ENCODE measurements around the gene ERC2. TPM values are rescaled to one million over a fixed set of nuclear protein-coding genes. Genes with fewer than 3 reads are reported as not detected.

ERC2 gene
- polyA plus RNA-seq, 3 donors = not detected

DNA sequence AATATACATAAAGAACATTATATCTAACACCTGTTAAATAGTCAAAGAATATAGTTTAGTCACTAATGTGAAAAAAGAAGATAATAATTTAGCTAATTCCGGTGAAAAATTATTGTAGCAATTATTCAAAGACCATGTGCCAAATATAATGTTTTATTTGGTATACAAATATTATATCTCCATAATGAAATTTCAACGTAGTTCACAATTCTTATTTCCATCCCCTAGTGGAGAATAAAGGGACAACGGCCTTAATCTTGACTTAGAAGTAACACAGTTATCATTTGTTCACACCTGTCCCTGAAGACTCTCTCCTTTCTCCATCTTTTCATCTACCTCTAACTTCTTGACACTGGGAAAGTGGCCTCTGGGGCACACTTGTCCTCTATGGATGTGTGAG is 213.4 kb downstream of the ERC2 start:
- peak overlapping the region in 1 of 7 donors; percentile 55 for H3K27ac Mint-ChIP-seq
- DNase-seq = no peak
- Histone ChIP-seq H3K27me3 (ENCODE audit: control insufficient read depth in 2 of 2, insufficient read depth in 2 of 2, low read length in 2 of 2) (no peaks in the 10 kb centered on the region), H4K20me1 (ENCODE audit: insufficient read depth, low read length) (no peaks in the 10 kb centered on the region), H3K27ac (ENCODE audit: low read depth in 1 of 2, low read length in 2 of 2) (no peak overlapping the region), H2AFZ (ENCODE audit: insufficient read depth, low read depth, low read length, poor library complexity, severe bottlenecking) (no peak overlapping the region), H3K4me3 (replicated peaks in 1 of 3; ENCODE audit: low read depth in 2 of 3, low read length in 3 of 3) (no peak overlapping the region), H3K36me3 (replicated peaks in 1 of 2; ENCODE audit: control insufficient read depth in 1 of 2, insufficient read depth in 2 of 2, low read length in 2 of 2) (no peaks in the 10 kb centered on the region), H3K79me2 (ENCODE audit: insufficient read depth, low read length) (no peaks in the 10 kb centered on the region), H3K9ac (ENCODE audit: insufficient read depth, low read length, poor library complexity, severe bottlenecking) (no peak overlapping the region), H3K4me2 (replicated peaks; ENCODE audit: extremely low read depth, low read length, poor library complexity, severe bottlenecking) (no peak overlapping the region), H3K4me1 (ENCODE audit: control insufficient read depth in 1 of 2, insufficient read depth in 2 of 2, low read length in 2 of 2) (no peaks in the 10 kb centered on the region), H3K9me3 (replicated peaks in 1 of 2; ENCODE audit: control insufficient read depth in 1 of 2, insufficient read depth in 1 of 2, low read length in 2 of 2) (no peaks in the 10 kb centered on the region)
- intact Hi-C loops (cut with micrococcal nuclease) = loop anchor here (5.0 to 10.0 kb wide), 2 partner anchors 768 to 1400 kb away; partner anchors contain the start of gene WNT5A (in 2 of the 2)
- no peak overlapping the region for H3K4me3 Mint-ChIP-seq
- H3K27me3 Mint-ChIP-seq (ENCODE audit: low read depth in 3 of 3) = peaks cover 3 to 6% (median 4%) of the 10 kb centered on the region in 3 donors
- WGBS (ENCODE audit: insufficient coverage) = no CpG with 5 or more reads among the region's 3 CpGs
- TF ChIP-seq, protein P1, sequence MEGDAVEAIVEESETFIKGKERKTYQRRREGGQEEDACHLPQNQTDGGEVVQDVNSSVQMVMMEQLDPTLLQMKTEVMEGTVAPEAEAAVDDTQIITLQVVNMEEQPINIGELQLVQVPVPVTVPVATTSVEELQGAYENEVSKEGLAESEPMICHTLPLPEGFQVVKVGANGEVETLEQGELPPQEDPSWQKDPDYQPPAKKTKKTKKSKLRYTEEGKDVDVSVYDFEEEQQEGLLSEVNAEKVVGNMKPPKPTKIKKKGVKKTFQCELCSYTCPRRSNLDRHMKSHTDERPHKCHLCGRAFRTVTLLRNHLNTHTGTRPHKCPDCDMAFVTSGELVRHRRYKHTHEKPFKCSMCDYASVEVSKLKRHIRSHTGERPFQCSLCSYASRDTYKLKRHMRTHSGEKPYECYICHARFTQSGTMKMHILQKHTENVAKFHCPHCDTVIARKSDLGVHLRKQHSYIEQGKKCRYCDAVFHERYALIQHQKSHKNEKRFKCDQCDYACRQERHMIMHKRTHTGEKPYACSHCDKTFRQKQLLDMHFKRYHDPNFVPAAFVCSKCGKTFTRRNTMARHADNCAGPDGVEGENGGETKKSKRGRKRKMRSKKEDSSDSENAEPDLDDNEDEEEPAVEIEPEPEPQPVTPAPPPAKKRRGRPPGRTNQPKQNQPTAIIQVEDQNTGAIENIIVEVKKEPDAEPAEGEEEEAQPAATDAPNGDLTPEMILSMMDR (IDR thresholded peaks at IDR 0.05) = peak; percentile 44
- H3K4me1 Mint-ChIP-seq = no peaks in the 10 kb centered on the region
- H3K36me3 Mint-ChIP-seq = no peaks in the 10 kb centered on the region
- peaks cover 0 to 2% (median 0%) of the 10 kb centered on the region in 7 donors for H3K9me3 Mint-ChIP-seq

DNA sequence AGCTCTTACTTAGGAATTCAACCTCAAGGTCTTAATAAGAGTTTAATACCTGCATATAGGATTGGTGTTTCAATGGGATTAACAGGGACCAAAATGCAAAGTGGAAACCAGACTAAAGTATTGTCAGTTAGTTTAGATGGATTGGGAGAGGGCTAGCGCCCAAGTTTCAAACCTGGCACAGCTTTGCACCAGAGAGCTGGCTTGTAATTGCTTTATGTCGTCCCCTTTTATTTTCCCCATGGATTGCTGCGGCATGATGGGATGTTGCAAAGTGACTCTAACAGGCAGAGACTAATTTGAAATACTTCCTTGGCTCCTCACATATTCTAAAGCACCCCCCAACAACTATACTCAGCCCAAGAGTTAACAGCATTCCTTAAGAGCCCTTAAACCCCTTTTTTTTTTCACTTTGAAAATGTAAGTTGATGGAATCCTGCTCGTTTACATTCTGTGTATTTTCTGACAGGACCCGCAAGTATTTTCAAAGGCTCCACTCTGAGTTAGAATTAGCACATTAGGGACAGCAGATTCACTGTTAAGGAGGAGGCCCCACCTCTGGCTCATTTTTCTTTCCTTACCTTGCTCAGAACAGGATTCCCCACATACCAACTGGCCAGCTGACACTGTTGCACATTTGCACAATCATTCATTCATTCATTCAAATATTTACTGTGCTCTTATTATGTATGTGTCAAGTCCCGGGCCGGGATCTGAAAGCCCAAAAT is 214.2 kb downstream of the ERC2 start:
- TF ChIP-seq, protein P1 (IDR thresholded peaks at IDR 0.05) = no peak
- Histone ChIP-seq H3K27me3 (ENCODE audit: control insufficient read depth in 2 of 2, insufficient read depth in 2 of 2, low read length in 2 of 2) (no peaks in the 10 kb centered on the region), H3K27ac (ENCODE audit: low read depth in 1 of 2, low read length in 2 of 2) (no peak overlapping the region), H3K4me2 (replicated peaks; ENCODE audit: extremely low read depth, low read length, poor library complexity, severe bottlenecking) (no peak overlapping the region), H3K4me3 (replicated peaks in 1 of 3; ENCODE audit: low read depth in 2 of 3, low read length in 3 of 3) (no peak overlapping the region), H2AFZ (ENCODE audit: insufficient read depth, low read depth, low read length, poor library complexity, severe bottlenecking) (no peak overlapping the region), H3K79me2 (ENCODE audit: insufficient read depth, low read length) (no peaks in the 10 kb centered on the region), H4K20me1 (ENCODE audit: insufficient read depth, low read length) (no peaks in the 10 kb centered on the region), H3K36me3 (replicated peaks in 1 of 2; ENCODE audit: control insufficient read depth in 1 of 2, insufficient read depth in 2 of 2, low read length in 2 of 2) (no peaks in the 10 kb centered on the region), H3K9ac (ENCODE audit: insufficient read depth, low read length, poor library complexity, severe bottlenecking) (no peak overlapping the region), H3K9me3 (replicated peaks in 1 of 2; ENCODE audit: control insufficient read depth in 1 of 2, insufficient read depth in 1 of 2, low read length in 2 of 2) (no peaks in the 10 kb centered on the region), H3K4me1 (ENCODE audit: control insufficient read depth in 1 of 2, insufficient read depth in 2 of 2, low read length in 2 of 2) (no peaks in the 10 kb centered on the region)
- intact Hi-C loops (cut with micrococcal nuclease) = loop anchor here (5.0 to 10.0 kb wide), 2 partner anchors 767 to 1399 kb away; partner anchors contain the start of gene WNT5A (in 2 of the 2)
- WGBS (ENCODE audit: insufficient coverage) = 100% methylated on average over 1 of the region's 7 CpGs
- H3K36me3 Mint-ChIP-seq = no peaks in the 10 kb centered on the region
- H3K4me3 Mint-ChIP-seq = no peak overlapping the region
- H3K9me3 Mint-ChIP-seq = peaks cover 0 to 2% (median 0%) of the 10 kb centered on the region in 7 donors
- no peak overlapping the region for H3K27ac Mint-ChIP-seq
- no peaks in the 10 kb centered on the region for H3K4me1 Mint-ChIP-seq
- peaks cover 3 to 6% (median 6%) of the 10 kb centered on the region in 3 donors for H3K27me3 Mint-ChIP-seq (ENCODE audit: low read depth in 3 of 3)
- DNase-seq = no peak

Data from CD14-positive monocyte (primary cell).